ENCODE measurements around the gene ARID4A.
"Not testable (repeated sequence)": the region's sequence is repeated elsewhere in the genome, so short reads cannot be mapped to it uniquely, and the experiment has no call there.

The ARID4A gene

GRCh38 chr14:58298477-58299400 lies at the start of gene ARID4A:
Gene ARID4A, plus strand, starts transcription at chr14:58298555. Its CDS starts 1,300 bp downstream, at chr14:58299855.
- DNase-seq, result peak; percentile 49 to 66 (median 53)

DNA sequence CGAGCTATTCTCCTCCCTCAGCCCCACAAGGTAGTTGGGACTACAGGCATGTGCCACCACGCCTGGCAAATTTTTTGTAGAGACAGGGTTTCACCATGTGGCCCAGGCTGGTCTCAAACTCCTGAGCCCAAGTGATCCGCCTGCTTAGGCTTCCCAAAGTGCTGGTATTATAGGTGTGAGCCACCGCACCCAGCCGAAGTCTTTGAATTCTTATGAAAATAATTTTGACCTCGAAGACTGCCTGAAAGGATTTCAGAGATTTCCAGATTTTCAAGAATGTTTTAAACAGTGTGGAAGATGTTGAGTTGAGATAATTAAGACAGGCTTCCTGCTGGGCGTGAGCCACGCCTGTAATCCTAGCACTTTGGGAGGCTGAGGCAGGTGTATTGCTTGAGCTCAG lies 48.7 kb upstream of the ARID4A start:
- DNase-seq, result no peak

GRCh38 chr14:58258156-58258555 lies 40.2 kb upstream of the ARID4A start:
- DNase-seq, result no peak

DNA sequence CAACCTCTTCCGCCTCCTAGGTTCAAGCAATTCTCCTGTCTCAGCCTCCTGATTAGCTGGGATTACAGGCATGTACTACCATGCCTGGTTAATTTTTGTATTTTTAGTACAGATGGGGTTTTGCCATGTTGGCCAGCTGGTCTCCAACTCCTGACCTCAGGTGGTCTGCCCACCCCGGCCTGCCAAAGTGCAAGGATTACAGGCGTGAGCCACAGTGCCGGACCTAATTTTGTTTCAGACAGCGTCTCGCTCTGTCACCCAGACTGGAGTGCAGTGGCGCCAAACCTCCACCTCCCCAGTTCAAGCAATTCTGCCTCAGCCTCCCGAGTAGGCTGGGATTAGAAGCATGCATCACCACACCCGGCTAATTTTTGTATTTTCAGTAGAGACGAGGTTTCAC lies 36.4 kb upstream of the ARID4A start:
- DNase-seq, result not testable (repeated sequence)

GRCh38 chr14:58265401-58265800 lies 33.0 kb upstream of the ARID4A start:
- DNase-seq, result no peak

GRCh38 chr14:58270628-58271027 lies 27.7 kb upstream of the ARID4A start:
- DNase-seq, result no peak

DNA sequence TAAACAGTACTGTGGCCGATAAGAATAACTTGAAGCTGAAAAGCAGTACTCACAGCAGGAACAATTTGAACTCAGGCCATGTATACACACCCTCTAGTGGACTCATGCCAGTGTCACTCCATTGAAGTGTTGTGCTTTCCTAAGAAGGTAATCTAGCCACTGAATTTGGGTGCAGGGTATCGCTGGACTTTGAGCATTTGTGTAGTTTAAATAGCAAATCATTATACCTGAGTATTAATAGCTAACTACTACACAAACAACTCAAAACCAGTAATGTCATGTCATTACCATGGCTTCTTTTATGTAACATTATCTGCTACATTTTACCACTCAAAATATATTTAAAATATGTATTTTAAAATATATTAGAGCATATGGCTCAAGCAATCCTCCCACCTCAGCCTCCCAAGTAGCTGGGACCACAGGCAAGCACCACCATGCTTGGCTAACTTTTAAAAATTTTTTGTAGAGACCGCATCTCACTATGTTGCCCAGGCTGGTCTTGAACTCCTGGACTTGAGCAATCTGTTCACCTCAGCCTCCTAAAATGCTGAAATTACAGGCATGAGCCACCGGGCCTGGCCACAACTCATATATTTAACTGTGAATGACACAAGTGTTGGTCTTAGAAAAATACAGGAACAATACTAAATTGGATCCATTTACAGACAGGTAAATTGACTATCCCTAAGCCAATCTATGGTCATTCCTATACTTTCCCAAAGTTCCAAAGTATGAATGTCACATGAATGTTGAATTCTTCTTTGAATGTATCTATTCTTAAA lies 25.6 kb upstream of the ARID4A start:
- DNase-seq, result no peak

GRCh38 chr14:58274881-58275280 lies 23.5 kb upstream of the ARID4A start:
- DNase-seq, result no peak

GRCh38 chr14:58275527-58276190 lies 22.7 kb upstream of the ARID4A start:
- DNase-seq, result no peak

DNA sequence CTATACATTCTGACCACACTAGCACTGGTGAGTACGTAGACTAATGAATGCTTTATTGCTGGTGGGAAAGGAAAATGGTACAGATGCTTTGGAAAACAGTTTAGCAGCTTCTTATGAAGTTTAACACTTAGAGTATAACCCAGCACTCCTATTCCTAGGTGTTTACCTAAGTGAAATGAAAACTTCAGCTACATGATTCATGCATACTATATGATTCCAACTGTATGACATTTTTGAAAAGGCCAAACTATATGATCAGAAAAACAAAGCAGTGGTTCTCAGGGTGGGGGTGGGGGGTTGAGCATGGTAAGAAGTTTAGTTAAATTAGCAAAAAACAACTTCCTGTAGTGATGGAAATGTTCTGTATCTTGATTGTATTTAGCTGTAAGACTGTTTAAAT lies 22.1 kb upstream of the ARID4A start:
- no peak for DNase-seq

DNA sequence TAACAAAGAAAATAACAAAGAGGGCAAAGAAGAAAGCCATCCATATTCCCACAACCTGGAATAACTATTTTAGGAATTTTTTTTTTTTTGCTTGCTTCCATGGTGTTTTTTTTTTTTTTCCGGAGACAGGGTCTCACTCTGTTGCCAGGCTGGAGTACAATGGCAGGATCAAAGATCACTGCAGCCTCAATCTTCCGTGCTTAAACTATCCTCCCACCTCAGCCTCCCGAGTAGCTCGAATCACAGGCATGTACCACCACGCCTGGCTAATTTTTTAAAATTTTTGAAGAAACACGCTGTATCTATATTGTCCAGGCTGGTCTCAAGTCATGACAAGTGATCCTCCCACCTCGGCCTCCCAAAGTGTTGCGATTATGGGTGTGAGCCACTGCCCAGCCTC lies 20.2 kb upstream of the ARID4A start:
- no peak for DNase-seq

DNA sequence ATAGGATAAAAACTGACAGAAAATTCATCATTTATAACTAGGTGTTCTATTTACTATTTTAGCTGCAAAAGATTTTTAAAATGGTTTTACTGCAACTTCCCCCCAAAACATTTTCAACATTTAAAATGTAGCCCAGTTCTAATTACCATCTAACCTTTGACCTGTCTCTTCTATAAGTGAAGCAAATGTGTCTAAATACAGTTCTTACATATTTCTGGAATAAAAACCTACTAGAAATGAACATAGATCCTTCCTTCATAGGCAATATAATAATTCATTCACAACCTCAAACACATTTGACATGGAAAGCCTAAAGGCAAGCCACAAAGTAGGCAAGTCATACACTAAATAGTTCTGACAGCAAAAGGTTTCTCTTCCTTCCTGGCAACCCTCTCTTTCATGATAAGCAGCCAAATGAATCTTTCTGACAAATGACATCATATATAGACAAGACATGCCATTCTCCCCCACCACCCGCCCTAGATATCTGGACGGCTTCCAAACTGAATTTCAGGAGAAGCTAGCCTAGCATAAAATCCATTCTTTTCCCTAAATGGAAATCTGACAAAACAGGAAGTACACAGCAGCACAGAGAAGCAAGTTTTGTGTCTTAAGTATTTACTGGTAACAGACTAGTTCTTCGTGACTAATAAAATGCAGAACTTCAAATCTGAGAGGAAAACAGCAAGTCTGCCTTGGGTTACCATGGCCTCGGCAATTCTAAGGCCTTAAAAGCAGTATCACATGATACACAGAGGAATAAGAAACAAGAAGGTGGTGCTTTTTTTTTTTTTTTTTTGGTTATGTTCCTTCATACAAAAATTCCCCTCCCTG lies 17.2 kb upstream of the ARID4A start:
- DNase-seq, result peak; percentile 85 to 98 (median 94)

DNA sequence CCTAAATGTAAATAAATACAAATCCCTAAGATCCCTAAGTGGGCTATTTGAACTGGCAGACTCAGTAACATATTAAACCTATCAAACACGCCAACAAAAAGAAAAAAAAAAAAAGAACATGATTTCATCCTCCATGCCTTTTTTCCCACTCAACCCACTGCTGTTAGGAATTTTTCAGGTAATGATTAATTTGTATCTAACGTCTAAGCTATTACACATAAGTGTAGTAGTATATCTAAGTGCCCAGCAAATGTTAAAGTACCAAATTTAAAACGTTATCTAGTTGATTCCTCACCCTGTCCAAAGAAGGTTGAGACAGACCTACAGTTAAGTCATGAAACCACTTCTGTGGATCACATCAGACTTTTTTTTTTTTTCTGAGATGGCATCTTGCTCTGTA lies 16.4 kb upstream of the ARID4A start:
- DNase-seq, result peak in 1 of 3 donors; percentile 21

GRCh38 chr14:58282925-58283593 lies 15.3 kb upstream of the ARID4A start:
- DNase-seq, result peak in 2 of 3 donors; percentile 21 to 29

DNA sequence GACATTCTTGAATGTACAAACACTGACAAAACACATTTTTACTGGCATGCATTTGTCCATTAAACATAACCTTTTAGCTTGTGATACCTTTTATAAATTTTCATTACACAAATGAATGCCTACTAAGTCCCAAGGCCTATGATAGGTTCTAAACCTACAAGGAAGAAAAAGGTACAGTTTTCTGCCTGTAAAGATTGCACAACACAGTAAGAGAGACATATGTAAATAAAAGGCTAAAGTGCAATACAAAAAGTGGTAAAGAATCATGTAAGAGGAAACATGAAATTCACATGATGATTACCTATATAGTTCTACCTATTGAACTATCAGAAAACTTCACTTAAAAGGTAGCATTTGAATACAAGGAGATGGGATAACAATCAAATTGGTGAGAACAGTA lies 14.6 kb upstream of the ARID4A start:
- no peak for DNase-seq

DNA sequence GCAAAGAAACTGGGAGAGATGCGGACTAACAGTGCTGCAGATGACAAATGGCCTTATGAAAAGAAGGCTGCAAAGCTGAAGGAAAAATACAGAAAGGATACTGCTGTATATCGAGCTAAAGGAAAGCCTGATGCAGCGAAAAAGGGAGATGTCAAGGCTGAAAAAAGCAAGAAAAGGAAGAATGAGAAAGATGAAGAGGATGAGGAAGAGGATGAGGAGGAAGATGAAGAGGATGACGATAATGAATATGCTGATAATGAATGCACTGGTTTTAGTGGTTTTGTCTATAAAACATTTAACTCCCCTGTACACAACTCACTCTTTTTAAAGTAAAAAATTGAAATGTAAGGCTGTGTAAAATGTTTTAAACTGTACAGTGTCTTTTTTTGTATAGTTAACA lies 13.2 kb upstream of the ARID4A start:
- DNase-seq, result no peak

- no peak for DNase-seq
Measured at GRCh38 chr14:58287607-58288042, 10.7 kb upstream of the ARID4A start.

DNA sequence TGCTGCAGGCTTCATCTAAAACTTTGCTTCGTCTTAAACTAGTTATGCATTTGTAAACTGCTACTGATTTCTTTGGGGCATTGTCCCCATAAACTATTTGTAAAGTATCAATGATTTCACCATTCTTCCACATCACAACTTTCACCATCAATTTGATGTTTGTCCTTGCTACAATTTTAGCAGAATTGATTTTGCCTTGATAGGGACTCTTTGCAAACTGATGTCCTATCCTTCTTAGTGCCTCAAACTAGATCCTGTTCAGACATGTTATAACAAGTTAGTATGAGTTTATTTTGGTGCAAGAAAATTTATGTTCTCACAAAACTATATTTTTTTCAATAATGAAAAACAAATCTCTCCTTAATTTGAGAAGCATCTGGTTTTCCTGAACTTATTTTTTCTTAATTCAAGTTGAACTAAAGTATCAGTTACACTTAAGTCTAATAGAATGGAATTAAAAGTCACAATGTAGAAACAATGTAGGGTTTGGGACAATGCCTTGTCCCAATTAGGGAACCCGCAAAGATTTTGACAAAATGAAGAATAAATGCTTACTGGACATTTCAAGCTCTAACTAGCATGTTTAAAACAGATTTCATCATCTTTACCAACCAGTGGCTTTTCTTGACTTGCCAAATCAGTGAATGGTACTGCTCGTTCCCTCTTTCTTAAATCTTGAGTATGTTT lies 10.1 kb upstream of the ARID4A start:
- DNase-seq, result no peak

- no peak for DNase-seq
Measured at GRCh38 chr14:58291646-58292045, 6.7 kb upstream of the ARID4A start.

DNA sequence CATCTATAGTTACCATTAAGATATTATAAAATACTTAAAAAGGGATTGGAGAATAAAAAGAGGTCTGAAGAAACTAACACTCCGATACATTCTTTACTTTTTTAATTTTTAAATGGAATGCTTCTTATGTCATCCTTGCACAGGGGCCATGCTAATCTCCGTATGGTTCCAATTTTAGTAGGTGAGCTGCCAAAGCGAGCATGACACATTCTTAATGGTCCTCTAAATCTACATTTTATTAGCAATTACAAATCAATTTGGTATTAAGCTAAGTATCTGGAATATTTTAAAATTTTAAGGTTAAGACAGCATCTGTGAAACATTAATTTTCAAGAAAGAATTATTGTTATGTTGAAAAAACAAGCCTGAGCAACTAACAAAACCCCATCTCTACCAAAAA lies 6.2 kb upstream of the ARID4A start:
- no peak for DNase-seq

GRCh38 chr14:58294201-58294600 lies 4.2 kb upstream of the ARID4A start:
- DNase-seq, result no peak
